GM12878 (cell line): ENCODE data around the gene APLP2. TPM values are rescaled to one million over a fixed set of nuclear protein-coding genes. Genes with fewer than 3 reads are reported as not detected.

Experiments used
- CEBPB ChIP-seq, 2 experiments: fragments of 150-350 bp in 1 of 2; IDR thresholded peaks; 2 replicates each; pipeline ENCODE4 v1.6.1; 2012 to 2014; ENCODE audit warnings: low read depth in 2 of 2, low read length in 2 of 2, borderline replicate concordance in 1 of 2, inconsistent platforms in 1 of 2
- GABPA ChIP-seq: IDR thresholded peaks from 2 replicates; pipeline ENCODE4 v1.6.1; 2014; ENCODE audit warnings: antibody characterized with exemption, low read depth, mild to moderate bottlenecking, inconsistent platforms
- GATAD2B ChIP-seq: fragments of 450-650 bp; conservative IDR thresholded peaks from 2 replicates; pipeline ENCODE4 v1.6.1; 2017; ENCODE audit warnings: low read depth, mild to moderate bottlenecking, moderate library complexity
- JUNB ChIP-seq: IDR thresholded peaks from 2 replicates; pipeline ENCODE4 v1.6.1; 2016; ENCODE audit warnings: antibody characterized with exemption, mild to moderate bottlenecking
- NBN ChIP-seq: fragments of 450-650 bp; IDR thresholded peaks from 2 replicates; pipeline ENCODE4 v1.6.1; 2016
- RB1 ChIP-seq: fragments of 450-650 bp; formaldehyde crosslinking; IDR thresholded peaks from 2 replicates; pipeline ENCODE4 v1.6.1; 2017; ENCODE audit warnings: mild to moderate bottlenecking, borderline replicate concordance
- RBBP5 ChIP-seq: fragments of 200-600 bp; sonication (generic); conservative IDR thresholded peaks from 2 replicates; pipeline ENCODE4 v1.6.1; 2016
- SIN3A ChIP-seq: IDR thresholded peaks from 2 replicates; pipeline ENCODE4 v1.6.1; 2012; ENCODE audit warnings: low read depth, low read length, improper control_type of control experiment
- SPI1 ChIP-seq: IDR thresholded peaks from 2 replicates; pipeline ENCODE4 v1.6.1; 2011; ENCODE audit warnings: low read depth, mild to moderate bottlenecking, low read length, moderate library complexity, borderline replicate concordance; ENCODE audit not compliant: insufficient read depth
- SUZ12 ChIP-seq: fragments of 200-600 bp; sonication (generic); IDR thresholded peaks from one replicate; pipeline ENCODE4 v1.6.1; 2018; ENCODE audit warnings: antibody characterized with exemption, mild to moderate bottlenecking; ENCODE audit not compliant: unreplicated experiment
- ZNF207 ChIP-seq: fragments of 450-650 bp; IDR thresholded peaks from 2 replicates; pipeline ENCODE4 v1.6.1; 2014; ENCODE audit warnings: antibody characterized with exemption, mild to moderate bottlenecking, borderline replicate concordance
- ZNF622 ChIP-seq: fragments of 450-650 bp; IDR thresholded peaks from 2 replicates; pipeline ENCODE4 v1.6.1; 2017; ENCODE audit warnings: mild to moderate bottlenecking, inconsistent platforms
- polyA plus RNA-seq, 11 experiments: library from polyadenylated mRNA; depleted of rRNA in 4 of 11; unstranded in 6 of 11; stranded (reverse) in 5 of 11; fragments of >200 nt; fragmentation: Nextera tagmentation in 4 of 11; fragmentation: Illumina TruSeq in 1 of 11; extraction: Ambion mirVana in 4 of 11; extraction: Trizol in 1 of 11; gene quantifications; 1 replicate in 1 of 11; 2 replicates in 10 of 11; pipeline versions ENCODE4 v1.2.1 to v1.2.3, GENCODE V29; 2011 to 2016; ENCODE audit warnings: inconsistent platforms in 2 of 11, missing spikeins in 2 of 11, low read depth in 1 of 11
- total RNA-seq, 4 experiments: library from RNA; depleted of rRNA in 3 of 4; stranded (reverse); fragments of >200 nt in 3 of 4; fragmentation: Illumina TruSeq in 1 of 4; extraction: Trizol in 1 of 4; gene quantifications; 2 replicates each; pipeline versions ENCODE4 v1.2.1 to v1.2.3, GENCODE V29; 2013 to 2021

The APLP2 gene
- total and polyA plus RNA-seq, 10 of the 15 experiments (the other 5 are each of a cell fraction or from before 2014, with no cell fraction given): 2.3 to 38.8 (median 21.3) TPM

- TF ChIP-seq SPI1 (peak; percentile 51; the same call in 1 of the 2 replicates), JUNB (no peak), SIN3A (no peak), ZNF622 (no peak), RB1 (no peak), SUZ12 (peak; percentile 42), RBBP5 (no peak), GATAD2B (peak; percentile 47), CEBPB (IDR thresholded peaks at IDR 0.05; ENCODE audit: borderline replicate concordance in 1 of 2, low read depth in 2 of 2, low read length in 2 of 2) (no peak), NBN (no peak), ZNF207 (no peak), GABPA (no peak)
Measured at GRCh38 chr11:130159657-130160497, 90.2 kb downstream of the APLP2 start, which contains the start of gene ST14 (continued).
